Raji (cell line): ENCODE data around the gene EPDR1.

Experiments
- POLR2A ChIP-seq: IDR thresholded peaks from 2 replicates; pipeline ENCODE4 v1.6.1; 2011; ENCODE audit warnings: low read depth, low read length, control low read depth; ENCODE audit not compliant: insufficient read depth

The EPDR1 gene

DNA sequence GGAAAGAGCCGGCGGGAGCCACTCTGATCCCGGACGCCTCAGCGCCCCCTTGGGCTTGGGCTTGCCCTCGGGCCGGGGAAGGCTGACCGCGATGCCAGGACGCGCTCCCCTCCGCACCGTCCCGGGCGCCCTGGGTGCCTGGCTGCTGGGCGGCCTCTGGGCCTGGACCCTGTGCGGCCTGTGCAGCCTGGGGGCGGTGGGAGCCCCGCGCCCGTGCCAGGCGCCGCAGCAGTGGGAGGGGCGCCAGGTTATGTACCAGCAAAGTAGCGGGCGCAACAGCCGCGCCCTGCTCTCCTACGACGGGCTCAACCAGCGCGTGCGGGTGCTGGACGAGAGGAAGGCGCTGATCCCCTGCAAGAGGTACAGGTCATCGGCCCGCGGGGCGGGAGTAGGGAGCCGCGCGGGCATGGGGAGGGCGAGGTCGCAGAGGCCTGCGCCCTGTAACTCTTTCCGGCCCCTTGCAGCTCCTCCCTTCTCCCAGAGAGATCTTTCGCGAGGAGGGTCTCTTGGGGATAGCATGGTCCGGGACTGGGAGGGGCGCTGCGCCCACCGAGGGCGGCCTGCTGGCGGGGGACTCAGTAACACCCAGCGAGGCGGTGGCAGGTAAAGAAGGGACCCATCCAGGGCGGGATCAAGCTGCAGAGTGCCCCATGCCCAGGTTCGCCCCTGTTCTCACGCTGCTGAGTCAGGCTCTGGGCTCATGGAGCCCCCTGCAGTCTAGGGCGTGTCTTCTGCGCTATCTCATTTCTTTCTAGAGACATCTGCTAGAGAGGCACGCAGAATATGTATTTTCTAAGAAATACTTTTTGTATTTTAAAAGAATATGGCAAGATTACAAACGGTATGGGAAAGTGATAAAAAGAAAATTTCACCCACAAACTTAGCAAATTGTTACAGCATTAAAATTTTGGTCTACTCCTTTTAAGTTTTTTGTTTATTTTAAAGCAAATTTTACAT is 687 bp downstream of the EPDR1 start:
- TF ChIP-seq POLR2A, result no peak

- no peak for TF ChIP-seq POLR2A
Observed at GRCh38 chr7:37921876-37922275, 1.4 kb downstream of the EPDR1 start.

DNA sequence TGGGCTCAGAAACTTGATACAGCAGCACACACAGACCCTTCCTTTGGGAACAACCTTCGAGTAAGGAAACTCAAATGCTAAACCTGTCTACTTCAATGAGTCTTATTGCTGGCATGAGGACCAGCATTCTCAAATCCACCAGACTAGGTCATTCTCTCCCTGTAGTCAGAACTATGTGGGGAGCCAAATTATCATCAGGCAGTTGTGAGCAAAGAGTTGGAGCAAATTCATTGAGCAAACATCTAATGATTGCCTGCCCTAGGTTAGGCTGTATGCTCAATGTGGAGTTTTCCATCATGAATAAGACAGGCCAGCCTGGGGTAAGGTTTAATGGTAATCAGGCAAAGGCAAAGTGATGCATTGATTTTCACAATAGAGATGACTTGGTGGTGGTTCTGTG is 3.6 kb downstream of the EPDR1 start:
- TF ChIP-seq POLR2A, result no peak

GRCh38 chr7:37924491-37925041 is 4.1 kb downstream of the EPDR1 start:
- no peak for TF ChIP-seq POLR2A

GRCh38 chr7:37925620-37926019 is 5.2 kb downstream of the EPDR1 start:
- TF ChIP-seq POLR2A, result no peak

GRCh38 chr7:37927773-37928444 is 7.5 kb downstream of the EPDR1 start:
- no peak for TF ChIP-seq POLR2A

DNA sequence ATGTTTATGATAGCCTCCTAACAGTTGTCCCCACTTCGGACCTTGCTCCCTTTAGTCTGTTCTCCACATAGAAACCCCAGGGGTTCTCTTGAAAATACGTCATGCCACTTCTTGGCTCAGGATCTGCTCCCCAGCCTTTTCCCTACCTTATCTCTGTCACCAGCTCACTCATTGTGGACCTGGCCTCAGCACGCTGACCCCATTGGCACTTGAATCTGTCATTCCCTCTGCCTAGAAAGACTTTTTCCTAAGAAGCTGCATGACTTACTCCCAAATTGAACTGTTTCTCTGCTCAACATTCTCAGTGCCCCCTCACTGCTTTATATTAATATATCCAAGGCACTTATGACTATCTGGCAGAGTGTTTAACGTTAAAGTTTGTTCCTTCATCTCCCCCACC is 8.4 kb downstream of the EPDR1 start:
- no peak for TF ChIP-seq POLR2A

DNA sequence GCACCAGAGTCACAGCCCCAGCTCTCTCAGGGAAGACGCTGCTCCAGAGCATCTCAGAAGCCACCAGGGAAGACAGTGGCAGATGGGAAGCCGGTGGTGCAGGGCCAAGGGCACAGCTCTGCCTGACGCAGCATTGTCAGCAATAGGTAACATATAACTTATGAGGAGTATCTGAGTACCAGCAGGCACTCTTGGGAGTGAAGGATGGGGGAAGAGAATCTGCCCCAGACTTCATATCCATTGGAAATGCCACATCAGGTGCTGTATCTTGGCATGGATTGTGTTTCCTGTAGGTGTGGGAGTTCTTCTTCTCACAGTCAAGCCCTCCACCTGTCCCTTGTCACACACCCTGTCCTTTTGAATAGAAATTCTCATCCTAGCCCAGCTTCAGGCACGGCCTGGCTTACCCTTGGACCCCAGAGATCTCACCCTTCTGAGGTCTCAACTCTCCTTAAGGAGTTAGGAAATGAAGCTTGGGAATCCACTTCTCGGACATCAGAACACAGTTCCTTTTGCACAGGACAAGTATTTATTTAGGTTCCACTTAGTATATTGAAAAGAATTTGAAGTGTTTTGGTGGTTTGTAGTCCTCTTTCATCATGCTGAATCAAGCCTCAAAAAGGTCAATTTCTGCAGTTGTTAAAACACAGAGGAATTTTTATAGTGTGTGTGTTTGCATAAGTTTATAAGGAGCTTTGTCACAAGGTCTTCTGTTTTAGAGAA is 9.9 kb downstream of the EPDR1 start:
- no peak for TF ChIP-seq POLR2A

GRCh38 chr7:37932543-37932942 is 12.1 kb downstream of the EPDR1 start:
- no peak for TF ChIP-seq POLR2A

DNA sequence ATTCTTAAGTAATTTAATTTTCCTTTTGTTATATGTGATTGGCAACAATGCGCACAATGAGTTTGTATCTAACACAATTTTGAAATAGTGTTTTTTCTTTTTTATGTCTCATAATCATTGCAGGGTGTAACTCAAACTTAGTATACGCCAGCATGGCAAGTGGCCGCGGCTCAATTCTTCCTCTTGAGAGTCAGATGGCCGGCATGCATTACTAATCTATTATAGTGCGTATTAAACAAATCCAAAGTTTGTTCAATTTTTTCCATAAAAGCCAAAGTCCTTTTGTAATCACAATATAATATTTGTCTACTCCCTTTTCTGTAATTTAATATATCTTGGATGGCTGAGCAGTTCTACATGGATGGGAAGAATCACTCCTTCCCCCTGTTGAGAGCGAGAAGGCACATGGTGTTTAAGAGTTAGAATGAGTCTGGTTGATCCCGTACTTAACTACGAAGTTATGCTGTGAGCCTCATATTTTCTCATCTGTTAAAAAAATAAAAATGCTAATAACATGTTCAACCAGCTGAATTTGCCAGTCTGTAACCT is 12.7 kb downstream of the EPDR1 start:
- TF ChIP-seq POLR2A, result no peak

DNA sequence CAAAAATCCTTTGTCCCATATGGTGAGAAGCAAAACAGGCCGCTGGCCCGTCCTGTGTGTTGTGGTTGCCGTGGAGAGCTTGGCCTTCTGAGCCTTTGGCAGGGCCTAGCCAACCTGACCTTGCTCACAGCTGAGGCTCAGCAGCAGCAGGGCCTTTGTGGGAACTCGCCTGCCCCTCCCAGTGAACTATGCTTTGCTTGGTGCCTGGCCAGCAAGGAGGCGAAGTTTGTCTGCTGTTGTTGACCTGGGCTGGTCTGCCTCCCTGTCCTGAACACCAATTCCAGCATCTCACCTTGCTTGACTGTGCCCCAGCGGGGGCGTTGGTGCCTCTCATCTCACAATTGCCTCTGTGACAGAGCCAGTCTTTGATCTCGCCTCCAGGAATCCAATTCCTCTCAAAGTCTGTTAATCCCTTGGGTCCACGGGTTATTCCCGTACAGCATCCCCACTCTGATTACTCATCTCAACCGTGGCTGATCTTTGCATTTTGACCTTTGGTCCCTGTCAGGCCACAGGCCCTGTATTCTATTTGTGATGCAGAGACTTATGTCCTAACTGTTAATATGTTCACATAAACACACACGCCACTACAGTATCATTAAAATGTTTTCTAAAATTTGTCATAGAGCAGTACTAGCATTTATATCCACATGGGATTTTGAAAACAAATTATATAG is 22.6 kb downstream of the EPDR1 start:
- TF ChIP-seq POLR2A, result no peak

GRCh38 chr7:37943905-37944736 is 23.7 kb downstream of the EPDR1 start:
- TF ChIP-seq POLR2A, result no peak

GRCh38 chr7:37944737-37945054 is 24.3 kb downstream of the EPDR1 start:
- TF ChIP-seq POLR2A, result no peak

GRCh38 chr7:37945336-37945735 is 24.9 kb downstream of the EPDR1 start:
- no peak for TF ChIP-seq POLR2A
